ENCODE measurements around the gene LOXL1. TPM values are rescaled to one million over a fixed set of nuclear protein-coding genes. Genes with fewer than 3 reads are reported as not detected.

LOXL1 gene
- total and polyA plus RNA-seq, 2 donors (not counting 1 experiment from before 2014, with no cell fraction given): 0.21 to 0.49 TPM

DNA sequence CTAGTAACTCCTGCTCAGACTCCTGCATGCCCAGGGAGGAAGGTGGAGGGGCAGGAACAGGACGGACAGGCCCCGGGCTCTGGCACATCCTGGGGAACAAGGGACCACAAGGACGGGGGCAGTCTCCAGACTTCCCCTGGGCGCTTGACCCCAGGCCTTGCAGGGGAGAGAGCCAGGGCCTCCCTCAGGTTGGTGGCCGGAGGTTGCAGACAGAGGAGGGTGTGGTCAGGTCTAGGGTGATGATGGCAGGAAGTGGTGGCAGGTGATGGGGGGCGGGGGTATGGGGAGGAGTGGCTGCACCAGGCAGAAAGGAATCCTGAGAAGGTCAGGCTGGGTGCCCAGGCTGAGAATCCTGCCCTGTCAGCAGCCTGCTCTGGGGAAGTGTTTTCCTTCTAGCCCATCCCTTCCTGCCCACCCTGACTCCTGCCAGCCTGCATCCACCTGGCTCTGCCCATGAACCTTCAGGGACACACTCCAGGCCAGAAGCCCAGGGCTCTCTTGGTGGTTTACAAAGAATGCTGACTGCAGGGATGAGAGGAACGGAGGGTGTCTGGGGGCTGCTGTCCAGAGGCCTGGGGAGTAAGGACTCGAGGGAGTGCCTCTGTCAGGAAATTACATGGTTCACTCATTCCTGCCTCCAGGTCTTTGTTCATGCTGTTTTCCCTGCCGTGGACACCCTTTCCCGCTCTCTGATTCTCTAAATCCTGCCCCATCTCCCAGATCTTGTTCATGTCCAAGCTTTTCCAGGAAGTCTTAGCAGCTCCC lies 15.8 kb downstream of the LOXL1 start:
- Histone ChIP-seq H3K9me3 (ENCODE audit: control extremely low read depth in 1 of 3, control insufficient read depth in 2 of 3, insufficient read depth in 1 of 3, low read length in 2 of 3) (no peaks in the 10 kb centered on the region), H3K79me2 (ENCODE audit: control insufficient read depth, insufficient read depth, low read length) (no peaks in the 10 kb centered on the region), H3K4me2 (replicated peaks; ENCODE audit: low read depth, low read length, poor library complexity, severe bottlenecking) (no peak overlapping the region), H4K20me1 (ENCODE audit: control insufficient read depth, insufficient read depth, low read length, poor library complexity, severe bottlenecking) (no peaks in the 10 kb centered on the region), H3K27ac (ENCODE audit: low read length in 2 of 2) (no peak overlapping the region), H2AFZ (ENCODE audit: insufficient read depth, low read depth, low read length, poor library complexity, severe bottlenecking) (no peak overlapping the region), H3K36me3 (replicated peaks in 1 of 2; ENCODE audit: control extremely low read depth in 1 of 2, control insufficient read depth in 1 of 2, extremely low read depth in 1 of 2, insufficient read depth in 2 of 2, low read length in 1 of 2) (no peaks in the 10 kb centered on the region), H3K4me3 (ENCODE audit: control extremely low read depth in 1 of 5, extremely low read depth in 1 of 5, insufficient read depth in 1 of 5, low read depth in 2 of 5, low read length in 4 of 5) (no peak overlapping the region), H3K9ac (ENCODE audit: low read length) (no peak overlapping the region), H3K4me1 (ENCODE audit: control insufficient read depth in 2 of 2, insufficient read depth in 2 of 2, low read length in 2 of 2) (peaks cover 0 to 5% of the 10 kb centered on the region in 2 donors), H3K27me3 (replicated peaks in 1 of 4; ENCODE audit: control extremely low read depth in 1 of 4, control insufficient read depth in 3 of 4, insufficient read depth in 4 of 4, low read length in 3 of 4) (peaks cover 0 to 7% (median 0%) of the 10 kb centered on the region in 4 experiments)
- ATAC-seq (ENCODE audit: low read depth) (no peak), DNase-seq (no peak)
- Mint-ChIP-seq H3K27ac (no peak overlapping the region), H3K27me3 (peaks cover 9% of the 10 kb centered on the region), H3K4me1 (peaks cover 10% of the 10 kb centered on the region), H3K9me3 (ENCODE audit: insufficient read depth) (no peaks in the 10 kb centered on the region), H3K4me3 (no peak overlapping the region)
- POLR2A ChIA-PET: no interaction called here
- no peak for TF ChIP-seq EZH2 (IDR thresholded peaks at IDR 0.05; ENCODE audit: borderline replicate concordance, insufficient read depth, low read depth, low read length, poor library complexity, severe bottlenecking)
- TF ChIP-seq CTCF (IDR thresholded peaks at IDR 0.05): no peak
- 77% methylated on average over 9 of the region's 10 CpGs for WGBS (ENCODE audit: insufficient coverage)
- CTCF ChIA-PET: interaction anchor here (0.7 kb wide), 1 partner anchor 24 kb away, joined by 3 read pairs; no protein-coding TSS in a partner anchor
- intact Hi-C loops (cut with micrococcal nuclease): no loop called here

DNA sequence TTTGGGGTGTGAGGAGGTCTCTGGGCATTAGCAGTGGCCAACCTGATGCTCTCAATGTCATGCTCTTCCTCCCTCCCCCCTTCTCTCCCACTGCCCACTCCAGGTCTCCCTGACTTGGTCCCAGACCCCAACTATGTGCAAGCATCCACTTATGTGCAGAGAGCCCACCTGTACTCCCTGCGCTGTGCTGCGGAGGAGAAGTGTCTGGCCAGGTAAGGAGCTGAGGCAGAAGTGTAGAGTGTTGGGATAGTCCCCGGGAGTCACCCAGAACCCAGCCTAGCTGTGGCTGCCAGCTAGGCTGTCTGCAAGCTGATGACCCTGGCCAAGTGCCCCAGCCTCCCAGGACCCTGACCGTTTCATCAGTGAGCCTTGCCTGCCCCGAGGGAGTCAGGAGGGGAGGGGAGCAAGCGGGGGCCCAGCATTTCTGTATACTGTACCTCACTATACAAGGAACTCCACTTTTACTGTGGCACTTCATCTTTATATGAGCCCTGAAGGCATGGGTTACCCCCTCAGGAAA lies 16.5 kb downstream of the LOXL1 start:
- Mint-ChIP-seq H3K4me1 (peaks cover 10% of the 10 kb centered on the region), H3K9me3 (ENCODE audit: insufficient read depth) (no peaks in the 10 kb centered on the region), H3K27me3 (peaks cover 9% of the 10 kb centered on the region), H3K4me3 (no peak overlapping the region), H3K27ac (no peak overlapping the region)
- ChIA-PET CTCF (interaction anchor here (0.7 kb wide), 1 partner anchor 23 kb away, joined by 3 read pairs; no protein-coding TSS in a partner anchor), POLR2A (no interaction called here)
- Histone ChIP-seq H2AFZ (ENCODE audit: insufficient read depth, low read depth, low read length, poor library complexity, severe bottlenecking) (no peak overlapping the region), H3K27me3 (replicated peaks in 1 of 4; ENCODE audit: control extremely low read depth in 1 of 4, control insufficient read depth in 3 of 4, insufficient read depth in 4 of 4, low read length in 3 of 4) (peaks cover 0 to 7% (median 0%) of the 10 kb centered on the region in 4 experiments), H3K27ac (ENCODE audit: low read length in 2 of 2) (no peak overlapping the region), H3K36me3 (replicated peaks in 1 of 2; ENCODE audit: control extremely low read depth in 1 of 2, control insufficient read depth in 1 of 2, extremely low read depth in 1 of 2, insufficient read depth in 2 of 2, low read length in 1 of 2) (no peaks in the 10 kb centered on the region), H4K20me1 (ENCODE audit: control insufficient read depth, insufficient read depth, low read length, poor library complexity, severe bottlenecking) (no peaks in the 10 kb centered on the region), H3K4me2 (replicated peaks; ENCODE audit: low read depth, low read length, poor library complexity, severe bottlenecking) (no peak overlapping the region), H3K4me3 (ENCODE audit: control extremely low read depth in 1 of 5, extremely low read depth in 1 of 5, insufficient read depth in 1 of 5, low read depth in 2 of 5, low read length in 4 of 5) (no peak overlapping the region), H3K79me2 (ENCODE audit: control insufficient read depth, insufficient read depth, low read length) (no peaks in the 10 kb centered on the region), H3K4me1 (ENCODE audit: control insufficient read depth in 2 of 2, insufficient read depth in 2 of 2, low read length in 2 of 2) (peaks cover 0 to 5% of the 10 kb centered on the region in 2 donors), H3K9me3 (ENCODE audit: control extremely low read depth in 1 of 3, control insufficient read depth in 2 of 3, insufficient read depth in 1 of 3, low read length in 2 of 3) (no peaks in the 10 kb centered on the region), H3K9ac (ENCODE audit: low read length) (no peak overlapping the region)
- WGBS (ENCODE audit: insufficient coverage): 95% methylated on average over 4 of the region's 6 CpGs
- no peak for TF ChIP-seq EZH2 (IDR thresholded peaks at IDR 0.05; ENCODE audit: borderline replicate concordance, insufficient read depth, low read depth, low read length, poor library complexity, severe bottlenecking)
- no peak for TF ChIP-seq CTCF (IDR thresholded peaks at IDR 0.05)
- ATAC-seq (ENCODE audit: low read depth) (no peak), DNase-seq (no peak)
- intact Hi-C loops (cut with micrococcal nuclease): no loop called here

Measured in B cell (primary cell).